ENCODE data around the gene SND1.

The SND1 gene

DNA sequence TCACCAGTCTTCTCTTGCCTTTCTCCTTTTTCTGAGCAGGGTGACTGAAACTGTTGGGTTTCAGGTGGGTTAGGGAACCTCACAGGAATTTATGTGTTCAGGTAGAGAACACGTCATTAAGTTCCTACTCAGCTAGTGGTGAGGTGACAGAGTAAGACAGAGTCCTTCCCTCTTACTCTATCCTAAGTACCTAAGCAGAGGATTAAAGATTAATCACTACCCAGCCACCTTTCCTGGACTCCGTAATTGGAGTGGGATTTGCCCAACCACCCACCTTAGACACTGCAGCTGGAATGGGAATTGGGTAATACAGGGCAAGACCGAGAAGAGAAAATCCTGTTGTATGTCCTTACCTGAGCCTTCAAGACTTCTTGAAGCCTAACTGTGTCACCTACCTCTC lies 221.2 kb downstream of the SND1 start:
- H3K36me3 ChIP-seq (replicated peaks), result no peaks in the 10 kb centered on the region
- TF ChIP-seq, protein P1, sequence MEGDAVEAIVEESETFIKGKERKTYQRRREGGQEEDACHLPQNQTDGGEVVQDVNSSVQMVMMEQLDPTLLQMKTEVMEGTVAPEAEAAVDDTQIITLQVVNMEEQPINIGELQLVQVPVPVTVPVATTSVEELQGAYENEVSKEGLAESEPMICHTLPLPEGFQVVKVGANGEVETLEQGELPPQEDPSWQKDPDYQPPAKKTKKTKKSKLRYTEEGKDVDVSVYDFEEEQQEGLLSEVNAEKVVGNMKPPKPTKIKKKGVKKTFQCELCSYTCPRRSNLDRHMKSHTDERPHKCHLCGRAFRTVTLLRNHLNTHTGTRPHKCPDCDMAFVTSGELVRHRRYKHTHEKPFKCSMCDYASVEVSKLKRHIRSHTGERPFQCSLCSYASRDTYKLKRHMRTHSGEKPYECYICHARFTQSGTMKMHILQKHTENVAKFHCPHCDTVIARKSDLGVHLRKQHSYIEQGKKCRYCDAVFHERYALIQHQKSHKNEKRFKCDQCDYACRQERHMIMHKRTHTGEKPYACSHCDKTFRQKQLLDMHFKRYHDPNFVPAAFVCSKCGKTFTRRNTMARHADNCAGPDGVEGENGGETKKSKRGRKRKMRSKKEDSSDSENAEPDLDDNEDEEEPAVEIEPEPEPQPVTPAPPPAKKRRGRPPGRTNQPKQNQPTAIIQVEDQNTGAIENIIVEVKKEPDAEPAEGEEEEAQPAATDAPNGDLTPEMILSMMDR (IDR thresholded peaks at IDR 0.05; ENCODE audit: low read depth, low read length, missing control alignments), result no peak
- in situ Hi-C loops (cut with HindIII; ENCODE audit: low pct_ligation_motif_present, low sequenced_read_pairs), result no loop called here
- DNase-seq, result no peak
- H3K27ac ChIP-seq, result no peak overlapping the region
- no peaks in the 10 kb centered on the region for H3K27me3 ChIP-seq (replicated peaks)
- H3K4me3 ChIP-seq (ENCODE audit: low read depth, low read length), result no peak overlapping the region

DNA sequence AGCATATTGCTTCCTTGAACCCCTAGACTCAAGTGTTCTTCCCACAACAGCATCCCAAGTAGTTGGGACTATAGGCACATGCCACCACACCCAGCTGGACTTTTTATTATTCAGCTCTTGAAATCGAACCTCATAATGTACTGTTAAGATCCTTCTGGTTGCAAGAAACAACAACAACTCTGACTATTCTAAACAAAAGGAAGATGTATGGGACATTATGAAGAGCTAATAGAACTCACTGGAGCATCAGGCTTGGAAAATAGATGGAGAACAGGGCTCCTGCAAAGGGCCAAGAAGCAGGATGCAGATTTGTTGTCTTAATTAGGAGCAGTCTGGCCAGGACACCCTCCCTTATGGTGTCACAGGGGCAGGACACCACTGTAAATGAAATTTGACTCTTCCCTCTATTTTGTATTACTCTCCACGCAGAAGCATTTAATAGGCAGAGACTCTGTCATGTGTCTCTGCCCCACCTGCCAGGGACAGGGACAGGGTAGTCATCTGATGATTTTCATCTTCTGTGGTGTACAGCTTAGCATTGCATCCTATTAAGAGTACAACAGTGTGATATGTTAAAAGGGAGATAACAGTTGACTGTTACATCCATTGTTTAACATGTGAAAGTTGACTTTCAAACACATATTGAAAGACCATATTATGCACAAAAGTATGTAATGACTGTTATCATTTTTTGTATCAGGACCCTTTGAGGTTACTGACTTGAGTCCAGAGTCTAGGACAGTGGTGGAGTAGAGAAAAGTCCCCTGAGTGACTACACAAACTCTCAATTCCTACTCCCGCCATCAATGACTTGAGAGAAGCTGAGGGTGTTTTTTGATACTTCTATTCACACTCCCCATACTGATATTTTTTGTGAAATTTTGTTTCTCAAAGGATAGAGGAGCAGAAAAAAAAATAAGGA lies 222.0 kb downstream of the SND1 start:
- Histone ChIP-seq H3K36me3 (replicated peaks) (no peaks in the 10 kb centered on the region), H3K4me3 (ENCODE audit: low read depth, low read length) (no peak overlapping the region), H3K27ac (no peak overlapping the region), H3K27me3 (replicated peaks) (no peaks in the 10 kb centered on the region)
- in situ Hi-C loops (cut with HindIII; ENCODE audit: low pct_ligation_motif_present, low sequenced_read_pairs), result no loop called here
- no peak for DNase-seq
- TF ChIP-seq, protein P1 (IDR thresholded peaks at IDR 0.05; ENCODE audit: low read depth, low read length, missing control alignments), result no peak

DNA sequence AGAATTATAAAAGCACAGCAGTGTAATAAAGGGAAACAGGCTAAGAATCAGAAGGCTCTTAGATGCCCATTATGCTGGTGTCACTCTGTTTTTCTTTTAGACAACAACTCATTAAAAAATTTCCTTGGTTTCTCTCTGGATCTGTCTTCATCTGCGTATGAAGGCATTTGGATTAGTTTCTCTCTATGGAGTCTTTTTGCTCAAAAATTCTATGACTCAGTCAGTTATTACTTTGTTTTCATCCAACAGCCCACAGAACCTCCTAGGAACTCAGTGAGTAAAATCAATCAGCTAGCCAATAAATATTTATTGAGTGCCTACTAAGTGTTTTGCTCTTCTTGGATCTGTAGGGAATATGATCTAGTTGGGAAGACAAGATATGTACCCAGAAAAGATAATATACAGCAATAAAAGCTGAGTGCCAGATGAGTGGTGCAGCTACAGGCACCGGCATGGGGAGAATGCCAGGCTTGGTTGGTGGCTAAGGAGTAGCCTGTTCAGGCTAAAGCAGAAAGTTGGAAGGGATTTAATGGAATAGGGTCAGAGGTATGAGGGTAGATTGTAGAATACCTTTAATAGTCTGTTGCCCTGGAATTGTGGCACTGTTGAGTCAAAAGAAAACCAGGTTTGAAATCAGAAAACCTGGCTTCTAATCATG lies 223.1 kb downstream of the SND1 start:
- no peak for DNase-seq
- H3K4me3 ChIP-seq (ENCODE audit: low read depth, low read length), result no peak overlapping the region
- in situ Hi-C loops (cut with HindIII; ENCODE audit: low pct_ligation_motif_present, low sequenced_read_pairs), result no loop called here
- H3K27ac ChIP-seq, result no peak overlapping the region
- no peaks in the 10 kb centered on the region for H3K36me3 ChIP-seq (replicated peaks)
- no peaks in the 10 kb centered on the region for H3K27me3 ChIP-seq (replicated peaks)
- TF ChIP-seq, protein P1 (IDR thresholded peaks at IDR 0.05; ENCODE audit: low read depth, low read length, missing control alignments), result no peak

DNA sequence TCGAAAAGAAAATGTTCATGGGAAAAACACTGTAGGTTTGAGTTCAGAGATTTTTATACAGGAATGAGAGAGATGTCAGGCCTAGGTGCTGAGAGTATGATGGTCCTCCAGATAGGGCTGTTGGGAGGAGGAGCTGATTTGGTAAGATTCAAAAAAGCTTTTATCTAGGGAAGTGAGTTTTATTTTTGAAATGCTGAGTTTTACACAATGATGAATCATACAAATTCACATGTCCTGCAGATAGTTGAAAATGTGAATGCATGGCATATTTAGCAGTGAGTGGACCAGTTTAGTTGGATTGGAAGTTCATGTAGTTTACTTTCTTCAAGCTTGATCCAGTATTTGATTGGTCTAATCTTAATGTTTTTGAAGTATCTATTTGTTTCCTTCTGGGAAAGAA lies 224.4 kb downstream of the SND1 start:
- Histone ChIP-seq H3K4me3 (ENCODE audit: low read depth, low read length) (no peak overlapping the region), H3K36me3 (replicated peaks) (no peaks in the 10 kb centered on the region), H3K27me3 (replicated peaks) (no peaks in the 10 kb centered on the region), H3K27ac (no peak overlapping the region)
- in situ Hi-C loops (cut with HindIII; ENCODE audit: low pct_ligation_motif_present, low sequenced_read_pairs), result no loop called here
- peak; percentile 20 for DNase-seq
- TF ChIP-seq, protein P1 (IDR thresholded peaks at IDR 0.05; ENCODE audit: low read depth, low read length, missing control alignments), result no peak

DNA sequence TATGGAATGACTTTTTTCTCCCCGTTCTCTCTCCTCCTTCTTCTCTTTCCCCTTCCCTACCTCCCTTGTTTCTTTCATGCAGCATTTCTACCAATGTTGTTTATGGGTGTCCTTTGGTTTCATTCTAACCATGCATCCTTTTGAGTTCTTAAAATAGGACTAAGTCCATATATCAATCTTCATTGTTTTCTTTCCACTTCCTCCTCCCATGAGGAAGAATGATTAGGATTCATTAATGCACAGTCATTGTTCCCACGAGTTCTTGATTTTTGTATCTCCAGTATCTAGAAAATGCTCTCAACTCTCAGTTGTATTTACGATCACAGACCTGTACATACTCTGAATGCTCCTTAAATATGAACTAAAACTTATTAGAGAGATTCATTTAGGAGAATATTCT lies 226.0 kb downstream of the SND1 start:
- Histone ChIP-seq H3K36me3 (replicated peaks) (no peaks in the 10 kb centered on the region), H3K4me3 (ENCODE audit: low read depth, low read length) (no peak overlapping the region), H3K27ac (no peak overlapping the region), H3K27me3 (replicated peaks) (no peaks in the 10 kb centered on the region)
- TF ChIP-seq, protein P1 (IDR thresholded peaks at IDR 0.05; ENCODE audit: low read depth, low read length, missing control alignments), result no peak
- in situ Hi-C loops (cut with HindIII; ENCODE audit: low pct_ligation_motif_present, low sequenced_read_pairs), result no loop called here
- no peak for DNase-seq
